ENCODE data around the gene TFPI.

TFPI gene

GRCh38 chr2:187478719-187479118 lies 75.5 kb downstream of the TFPI start:
- in situ Hi-C loops (cut with HindIII; ENCODE audit: low pct_unique_long_range_greater_than_20kb, low sequenced_read_pairs) = no loop called here
- TF ChIP-seq JUND (IDR thresholded peaks at IDR 0.05; ENCODE audit: low read depth) = no peak
- no peak for DNase-seq (ENCODE audit: low read depth in 1 of 2, low spot score in 1 of 2)

- DNase-seq (ENCODE audit: low read depth in 1 of 2, low spot score in 1 of 2) = no peak
- in situ Hi-C loops (cut with HindIII; ENCODE audit: low pct_unique_long_range_greater_than_20kb, low sequenced_read_pairs) = no loop called here
- TF ChIP-seq JUND (IDR thresholded peaks at IDR 0.05; ENCODE audit: low read depth) = no peak
Measured at GRCh38 chr2:187477051-187477450, 77.2 kb downstream of the TFPI start.

GRCh38 chr2:187475499-187476248 lies 78.6 kb downstream of the TFPI start:
- in situ Hi-C loops (cut with HindIII; ENCODE audit: low pct_unique_long_range_greater_than_20kb, low sequenced_read_pairs) = no loop called here
- no peak for DNase-seq (ENCODE audit: low read depth in 1 of 2, low spot score in 1 of 2)
- TF ChIP-seq JUND (IDR thresholded peaks at IDR 0.05; ENCODE audit: low read depth) = no peak

GRCh38 chr2:187470698-187471097 lies 83.5 kb downstream of the TFPI start:
- no peak for DNase-seq (ENCODE audit: low read depth in 1 of 2, low spot score in 1 of 2)
- no peak for TF ChIP-seq JUND (IDR thresholded peaks at IDR 0.05; ENCODE audit: low read depth)
- in situ Hi-C loops (cut with HindIII; ENCODE audit: low pct_unique_long_range_greater_than_20kb, low sequenced_read_pairs) = no loop called here

GRCh38 chr2:187469538-187469937 lies 84.7 kb downstream of the TFPI start:
- TF ChIP-seq JUND (IDR thresholded peaks at IDR 0.05; ENCODE audit: low read depth) = no peak
- in situ Hi-C loops (cut with HindIII; ENCODE audit: low pct_unique_long_range_greater_than_20kb, low sequenced_read_pairs) = no loop called here
- DNase-seq (ENCODE audit: low read depth in 1 of 2, low spot score in 1 of 2) = no peak

- peak in 1 of 2 experiments; percentile 28 for DNase-seq (ENCODE audit: low read depth in 1 of 2, low spot score in 1 of 2)
- TF ChIP-seq JUND (IDR thresholded peaks at IDR 0.05; ENCODE audit: low read depth) = no peak
- in situ Hi-C loops (cut with HindIII; ENCODE audit: low pct_unique_long_range_greater_than_20kb, low sequenced_read_pairs) = no loop called here
Measured at GRCh38 chr2:187468262-187468661, 86.0 kb downstream of the TFPI start.

GRCh38 chr2:187466129-187466792 lies 88.0 kb downstream of the TFPI start:
- TF ChIP-seq JUND (IDR thresholded peaks at IDR 0.05; ENCODE audit: low read depth) = no peak
- in situ Hi-C loops (cut with HindIII; ENCODE audit: low pct_unique_long_range_greater_than_20kb, low sequenced_read_pairs) = no loop called here
- no peak for DNase-seq (ENCODE audit: low read depth in 1 of 2, low spot score in 1 of 2)

GRCh38 chr2:187462839-187463238 lies 91.4 kb downstream of the TFPI start:
- in situ Hi-C loops (cut with HindIII; ENCODE audit: low pct_unique_long_range_greater_than_20kb, low sequenced_read_pairs) = no loop called here
- TF ChIP-seq JUND (IDR thresholded peaks at IDR 0.05; ENCODE audit: low read depth) = no peak

GRCh38 chr2:187461294-187462261 lies 92.7 kb downstream of the TFPI start:
- DNase-seq (ENCODE audit: low read depth in 1 of 2, low spot score in 1 of 2) = no peak
- TF ChIP-seq JUND (IDR thresholded peaks at IDR 0.05; ENCODE audit: low read depth) = no peak

More at GRCh38 chr2:187462839-187463238, 91.4 kb downstream of the TFPI start:
- no peak for DNase-seq (ENCODE audit: low read depth in 1 of 2, low spot score in 1 of 2)

GRCh38 chr2:187459256-187459655 lies 95.0 kb downstream of the TFPI start:
- no peak for TF ChIP-seq JUND (IDR thresholded peaks at IDR 0.05; ENCODE audit: low read depth)
- no peak for DNase-seq (ENCODE audit: low read depth in 1 of 2, low spot score in 1 of 2)
- in situ Hi-C loops (cut with HindIII; ENCODE audit: low pct_unique_long_range_greater_than_20kb, low sequenced_read_pairs) = no loop called here

More at GRCh38 chr2:187461294-187462261, 92.7 kb downstream of the TFPI start:
- in situ Hi-C loops (cut with HindIII; ENCODE audit: low pct_unique_long_range_greater_than_20kb, low sequenced_read_pairs) = no loop called here

- DNase-seq (ENCODE audit: low read depth in 1 of 2, low spot score in 1 of 2) = peak; percentile 4 to 47
- TF ChIP-seq JUND (IDR thresholded peaks at IDR 0.05; ENCODE audit: low read depth) = no peak
- in situ Hi-C loops (cut with HindIII; ENCODE audit: low pct_unique_long_range_greater_than_20kb, low sequenced_read_pairs) = no loop called here
Measured at GRCh38 chr2:187453078-187453641, 101.1 kb downstream of the TFPI start.

GRCh38 chr2:187451510-187451909 lies 102.7 kb downstream of the TFPI start:
- no peak for DNase-seq (ENCODE audit: low read depth in 1 of 2, low spot score in 1 of 2)
- in situ Hi-C loops (cut with HindIII; ENCODE audit: low pct_unique_long_range_greater_than_20kb, low sequenced_read_pairs) = no loop called here
- no peak for TF ChIP-seq JUND (IDR thresholded peaks at IDR 0.05; ENCODE audit: low read depth)

Data from T47D (cell line).